ENCODE measurements around the gene TMEM178B.
A peak's percentile ranks its signal among the peaks of the same experiment; 100 is the strongest.
"Not testable (repeated sequence)": the region's sequence is repeated elsewhere in the genome, so short reads cannot be mapped to it uniquely, and the experiment has no call there.

Gene TMEM178B

GRCh38 chr7:141359740-141360415 lies 286.0 kb downstream of the TMEM178B start:
- peak; percentile 38 for DNase-seq

GRCh38 chr7:141360416-141360760 lies 286.5 kb downstream of the TMEM178B start:
- DNase-seq: no peak

GRCh38 chr7:141360803-141361202 lies 286.9 kb downstream of the TMEM178B start:
- DNase-seq: no peak

DNA sequence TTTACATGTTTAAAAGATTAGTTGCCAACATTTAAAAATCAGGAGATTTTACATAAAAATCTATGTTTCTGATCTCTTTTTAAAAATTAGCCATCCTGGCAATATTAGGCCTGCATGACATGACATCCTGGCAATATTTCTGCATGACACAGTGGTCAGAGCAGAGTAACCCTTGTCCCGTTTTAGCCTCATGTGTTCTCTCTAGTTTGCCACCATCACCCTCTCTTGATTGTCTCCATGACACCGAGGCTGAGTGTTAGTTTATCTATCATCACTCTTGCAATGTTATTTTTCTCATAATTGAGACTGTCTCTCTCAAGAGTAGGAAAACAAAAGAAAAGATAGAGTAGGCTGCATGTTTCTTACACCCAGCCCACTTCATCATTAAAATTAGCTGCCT lies 287.6 kb downstream of the TMEM178B start:
- DNase-seq: no peak

- no peak for DNase-seq
These were observed 288.1 kb downstream of the TMEM178B start for GRCh38 chr7:141361960-141362359.

DNA sequence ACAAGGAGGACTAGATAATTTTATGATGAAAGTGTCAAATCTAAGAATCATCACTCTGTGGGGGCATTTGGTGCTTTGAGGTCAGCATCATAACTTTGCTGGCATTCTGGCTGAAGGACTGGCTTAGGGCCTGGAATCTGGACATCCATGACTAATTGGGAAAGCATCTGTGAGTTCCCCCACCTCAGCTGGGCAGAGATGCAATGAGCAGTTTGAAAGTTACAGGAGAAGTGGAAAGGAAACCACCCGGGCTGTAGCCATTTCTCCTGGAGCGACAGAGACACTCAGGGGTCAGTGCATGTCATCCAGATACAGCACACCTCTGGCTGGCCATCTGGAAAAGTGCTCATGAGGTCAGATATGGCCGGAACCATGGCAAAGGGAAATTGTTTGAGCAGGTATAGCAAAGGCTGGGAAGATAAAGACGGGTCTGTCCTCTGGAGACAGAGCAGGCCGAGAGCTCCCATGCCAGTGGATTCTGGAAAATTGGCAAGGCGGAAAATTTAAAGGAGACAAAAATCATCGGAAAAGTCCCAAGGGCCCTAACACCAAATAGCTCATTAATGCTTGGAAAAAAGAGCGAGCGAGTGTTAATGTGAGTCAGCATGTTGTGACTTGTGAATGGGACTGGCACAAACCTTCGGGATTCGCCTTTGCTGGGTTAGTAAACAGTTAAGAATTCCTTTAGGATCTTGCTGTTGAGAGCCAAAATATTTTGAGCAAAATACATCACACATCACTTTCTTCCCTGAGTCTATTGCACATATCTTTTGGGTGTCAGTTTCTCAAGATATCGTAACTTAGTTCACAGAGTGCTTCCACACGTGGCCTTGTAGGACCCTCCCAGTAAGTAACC lies 288.9 kb downstream of the TMEM178B start:
- DNase-seq: peak; percentile 96

GRCh38 chr7:141363748-141364147 lies 289.9 kb downstream of the TMEM178B start:
- DNase-seq: no peak

DNA sequence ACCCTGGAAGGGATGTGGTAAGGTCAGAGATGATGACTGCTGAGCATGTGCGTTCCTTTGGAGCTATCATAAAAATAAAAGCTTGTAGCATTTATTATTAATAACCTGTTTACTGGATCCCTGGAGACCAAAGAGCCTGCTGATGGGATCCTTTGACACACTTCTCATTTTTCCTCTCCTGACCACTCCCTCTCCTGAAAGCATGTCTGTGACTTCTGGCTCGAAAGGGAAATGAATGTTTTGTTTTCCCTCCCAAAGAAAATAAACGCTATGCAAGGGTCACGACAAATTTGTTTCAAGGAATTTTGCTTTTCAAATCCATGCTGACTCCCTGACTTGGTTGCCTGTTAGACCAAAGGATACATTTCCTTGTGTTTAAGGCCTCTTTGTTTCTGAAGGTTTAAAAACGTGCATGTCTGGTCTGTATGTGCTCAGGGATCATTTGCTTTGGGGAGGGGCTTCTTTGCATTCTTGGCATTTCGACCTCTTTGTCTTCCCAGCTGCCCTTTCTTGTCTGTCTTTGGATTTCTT lies 292.3 kb downstream of the TMEM178B start:
- peak; percentile 50 for DNase-seq

DNA sequence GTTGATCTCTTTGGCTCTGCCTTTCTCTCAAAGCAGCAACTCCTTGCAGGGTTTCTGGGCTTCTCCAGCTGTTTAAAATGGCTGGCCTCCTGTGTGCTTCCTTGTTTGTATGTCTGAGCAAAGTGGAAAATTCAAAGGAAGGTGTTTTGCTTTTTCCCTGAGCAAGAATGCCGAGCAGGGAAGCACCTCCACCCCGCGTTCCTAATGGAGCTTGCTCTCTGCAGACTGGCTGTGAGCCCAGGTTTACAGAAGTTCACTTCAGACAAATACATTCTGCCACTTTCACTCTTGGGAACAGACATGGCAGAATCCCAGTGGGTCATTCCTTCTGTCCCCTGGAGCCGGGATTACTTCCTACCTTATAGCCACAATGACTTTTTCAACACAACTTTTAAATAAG lies 295.6 kb downstream of the TMEM178B start:
- no peak for DNase-seq

GRCh38 chr7:141370178-141370577 lies 296.3 kb downstream of the TMEM178B start:
- no peak for DNase-seq

GRCh38 chr7:141370650-141371049 lies 296.8 kb downstream of the TMEM178B start:
- no peak for DNase-seq

DNA sequence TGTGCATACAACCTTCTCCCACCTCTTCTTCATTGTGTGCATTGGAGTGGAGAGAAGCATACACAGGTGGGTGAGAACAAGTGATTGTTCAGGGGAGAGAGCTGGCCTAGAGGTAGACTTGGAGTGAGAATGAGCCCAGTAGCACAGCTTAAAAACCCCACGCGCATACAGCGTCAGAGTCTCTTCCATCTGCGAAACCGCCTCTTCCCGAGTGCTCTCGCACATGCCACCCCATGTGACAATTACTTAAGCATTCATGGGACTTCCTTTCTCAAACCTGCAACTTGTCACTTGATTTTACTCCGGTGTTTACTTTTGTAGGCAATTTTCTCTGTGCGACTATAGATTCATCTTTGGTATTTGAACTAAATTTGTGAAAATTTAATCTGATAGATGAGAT lies 300.6 kb downstream of the TMEM178B start:
- no peak for DNase-seq

GRCh38 chr7:141375442-141375841 lies 301.6 kb downstream of the TMEM178B start:
- no peak for DNase-seq

- DNase-seq: no peak
These were observed 304.0 kb downstream of the TMEM178B start for GRCh38 chr7:141377906-141378305.

- DNase-seq: no peak
These were observed 304.5 kb downstream of the TMEM178B start for GRCh38 chr7:141378405-141378804.

- no peak for DNase-seq
These were observed 308.0 kb downstream of the TMEM178B start for GRCh38 chr7:141381794-141382427.

DNA sequence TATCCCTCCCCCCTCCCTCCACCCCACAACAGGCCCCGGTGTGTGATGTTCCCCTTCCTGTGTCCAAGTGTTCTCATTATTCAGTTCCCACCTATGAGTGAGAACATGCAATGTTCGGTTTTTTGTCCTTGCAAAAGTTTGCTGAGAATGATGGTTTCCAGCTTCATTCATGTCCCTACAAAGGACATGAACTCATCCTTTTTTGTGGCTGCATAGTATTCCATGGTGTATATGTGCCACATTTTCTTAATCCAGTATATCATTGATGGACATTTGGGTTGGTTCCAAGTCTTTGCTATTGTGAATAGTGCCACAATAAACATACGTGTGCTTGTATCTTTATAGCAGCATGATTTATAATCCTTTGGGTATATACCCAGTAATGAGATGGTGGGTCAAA lies 309.5 kb downstream of the TMEM178B start:
- DNase-seq: not testable (repeated sequence)

GRCh38 chr7:141386881-141387280 lies 313.0 kb downstream of the TMEM178B start:
- peak; percentile 78 for DNase-seq

DNA sequence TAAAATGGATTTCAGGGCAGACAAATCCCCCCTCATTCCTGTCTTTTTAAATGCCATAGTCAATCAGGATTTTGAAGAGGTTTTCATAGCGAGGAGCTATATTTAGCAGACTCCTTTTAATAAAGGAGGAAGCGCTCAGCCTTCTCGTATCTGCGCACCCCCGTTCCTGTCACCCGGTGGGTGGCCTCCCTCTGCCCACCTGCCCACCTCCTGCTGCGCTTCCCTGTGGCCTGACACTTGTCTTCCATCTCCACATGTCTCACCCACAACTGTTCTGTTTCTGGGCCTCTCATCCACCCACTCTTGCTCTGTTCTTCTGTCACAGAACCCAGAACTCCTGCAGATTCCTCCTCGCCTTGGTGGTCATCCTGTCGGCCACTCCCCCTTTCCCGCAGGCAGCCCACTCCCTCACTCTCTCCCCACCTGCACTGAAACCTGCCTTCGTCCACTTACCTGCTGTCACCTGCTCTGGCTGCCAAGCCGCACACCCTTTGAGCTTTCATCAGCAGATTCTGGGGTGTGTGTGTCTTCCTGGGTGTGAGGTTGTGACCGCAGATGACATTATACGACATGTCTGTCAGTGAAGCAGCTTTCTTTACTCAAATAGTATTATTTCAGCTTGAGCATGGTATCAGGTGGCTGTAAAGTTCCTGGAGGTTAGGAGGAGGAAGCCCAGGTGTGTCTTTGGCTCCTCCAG lies 313.8 kb downstream of the TMEM178B start:
- no peak for DNase-seq

- DNase-seq: no peak
These were observed 315.4 kb downstream of the TMEM178B start for GRCh38 chr7:141389140-141389796.

- DNase-seq: no peak
These were observed 316.5 kb downstream of the TMEM178B start for GRCh38 chr7:141390339-141390738.

GRCh38 chr7:141393056-141393455 lies 319.2 kb downstream of the TMEM178B start:
- DNase-seq: no peak
